GM18951 (cell line): ENCODE measurements around the gene PRSS58.

Experiments
- POLR2A ChIP-seq: IDR thresholded peaks from 4 replicates; pipeline ENCODE4 v1.6.1; 2011; ENCODE audit warnings: mild to moderate bottlenecking; ENCODE audit not compliant: insufficient read length, insufficient read depth; ENCODE audit errors: extremely low read depth
- in situ Hi-C: fragments of 300-500 bp; cut with MboI; formaldehyde crosslinking; loops from one replicate; pipeline ENCODE4 v1.12.0; 2022; ENCODE audit warnings: low sequenced_read_pairs, mixed read lengths, inconsistent platforms; ENCODE audit not compliant: unreplicated experiment

PRSS58 gene

DNA sequence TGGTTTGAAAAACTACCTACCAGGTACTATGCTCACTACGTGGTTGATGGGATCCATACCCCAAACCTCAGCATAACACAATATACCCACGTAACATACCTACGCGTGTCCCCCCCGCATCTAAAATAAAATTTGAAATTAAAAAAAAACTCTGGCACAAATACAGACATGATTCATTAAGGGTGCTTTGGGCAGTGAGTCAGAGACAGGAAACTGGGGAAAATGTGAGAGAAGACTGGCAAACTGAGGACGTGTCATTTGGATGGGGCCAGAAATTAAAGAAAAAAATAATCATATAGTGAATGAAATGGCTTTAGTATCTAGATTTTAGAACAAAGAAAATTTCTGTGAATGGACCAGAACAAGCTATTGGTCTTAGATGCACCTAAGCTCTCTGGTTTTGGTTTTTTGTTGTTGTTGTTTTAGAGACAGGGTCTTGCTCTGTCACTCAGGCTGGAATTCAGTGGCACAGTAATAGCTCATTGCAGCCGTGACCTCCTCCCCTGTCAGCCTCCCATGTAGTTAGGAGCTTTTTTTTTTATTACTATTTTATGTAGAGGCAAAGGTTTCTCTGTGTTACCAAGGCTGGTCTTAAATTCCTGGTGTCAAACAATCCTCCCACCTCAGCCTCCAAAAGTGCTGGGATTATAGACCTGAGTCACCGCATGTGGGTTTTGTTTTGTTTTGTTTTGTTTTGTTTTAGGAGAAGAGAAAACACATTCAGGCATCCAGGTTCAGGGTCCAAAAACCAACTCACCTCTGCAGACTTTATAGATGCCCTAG, 5.9 kb upstream of the PRSS58 start:
- TF ChIP-seq POLR2A = no peak
- in situ Hi-C loops = no loop called here

DNA sequence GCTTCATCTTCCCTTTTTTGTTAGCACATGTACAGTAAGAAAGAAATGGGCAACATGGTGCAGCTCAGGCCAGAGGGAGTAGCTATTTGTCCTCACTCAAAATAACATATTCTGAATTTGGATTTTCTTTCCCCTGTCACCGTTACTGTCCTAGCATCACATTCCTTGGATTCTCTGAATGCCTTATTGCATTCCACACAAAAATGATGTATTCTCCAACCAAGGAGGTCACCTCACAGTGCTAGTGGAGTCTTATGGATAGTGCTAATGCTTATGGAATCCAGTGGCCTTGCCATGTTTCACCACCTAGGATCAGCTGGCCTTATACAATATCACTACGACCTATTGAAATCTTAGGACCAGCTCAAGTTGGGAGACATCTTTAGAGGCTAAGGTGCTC, 7.2 kb downstream of the PRSS58 start:
- no peak for TF ChIP-seq POLR2A
- in situ Hi-C loops = no loop called here

DNA sequence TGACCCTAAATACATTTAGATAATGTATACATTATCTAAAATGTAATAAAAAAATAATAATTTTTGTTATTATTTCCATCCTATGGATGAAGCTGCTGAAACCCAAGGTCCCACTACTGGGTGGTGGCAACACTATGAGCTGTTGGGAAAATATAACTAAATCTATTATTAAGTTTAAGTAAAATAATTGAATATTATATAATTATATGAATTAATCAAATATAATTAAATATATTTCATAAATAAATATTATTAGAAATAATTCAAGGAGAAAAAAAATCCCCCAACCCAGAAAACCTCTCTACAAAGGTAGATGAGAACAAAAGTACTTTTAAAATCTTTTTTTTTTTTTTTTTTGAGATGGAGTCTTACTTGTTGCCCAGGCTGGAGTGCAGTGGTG, 7.9 kb downstream of the PRSS58 start:
- in situ Hi-C loops = no loop called here
- no peak for TF ChIP-seq POLR2A

- in situ Hi-C loops = no loop called here
Measured at GRCh38 chr7:142248166-142249160, 9.4 kb downstream of the PRSS58 start.

DNA sequence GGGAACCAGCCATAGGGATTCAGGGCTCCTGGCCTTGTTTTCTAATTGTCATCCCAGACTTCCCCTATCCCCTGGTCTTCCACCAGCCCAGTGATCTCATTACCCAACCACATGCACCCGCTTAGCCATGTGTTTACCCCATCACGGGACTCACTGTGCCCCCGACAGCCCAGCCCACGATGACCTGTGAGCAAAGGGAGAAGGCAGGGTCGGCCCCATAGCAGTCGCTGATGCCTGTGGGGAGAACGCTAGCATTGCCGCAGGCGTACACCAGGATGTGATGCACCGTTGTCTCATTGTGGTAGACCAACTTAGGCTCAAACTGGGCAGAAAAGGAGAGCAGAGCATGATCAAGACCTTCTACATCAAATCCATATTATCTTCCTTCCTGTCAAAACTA, 14.0 kb downstream of the PRSS58 start:
- in situ Hi-C loops = no loop called here

More at GRCh38 chr7:142248166-142249160, 9.4 kb downstream of the PRSS58 start:
- TF ChIP-seq POLR2A = no peak

GRCh38 chr7:142240546-142240945, 17.3 kb downstream of the PRSS58 start:
- no peak for TF ChIP-seq POLR2A
- in situ Hi-C loops = no loop called here

More for the DNA sequence above, 14.0 kb downstream of the PRSS58 start:
- no peak for TF ChIP-seq POLR2A

DNA sequence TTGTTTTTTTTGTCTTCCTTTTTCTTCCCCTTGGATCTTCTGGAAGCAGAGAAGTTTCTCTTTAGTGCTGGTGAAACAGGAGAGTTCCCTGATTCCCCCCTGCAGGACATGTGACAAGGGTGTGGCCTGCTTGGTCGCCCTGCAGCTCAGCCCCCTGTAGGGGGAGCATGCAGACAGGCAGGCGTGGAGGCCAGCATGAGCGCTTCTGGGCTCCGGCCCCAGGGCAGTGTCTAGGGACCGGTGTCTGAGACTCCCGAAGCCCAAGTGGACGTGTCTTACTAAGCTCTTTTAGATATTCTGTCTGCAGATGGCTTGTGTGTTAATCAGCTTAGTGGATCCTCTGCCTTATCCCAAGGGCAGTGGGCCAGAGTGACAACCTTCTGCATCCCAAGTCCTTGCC, 26.1 kb downstream of the PRSS58 start:
- TF ChIP-seq POLR2A = no peak
- in situ Hi-C loops = no loop called here

DNA sequence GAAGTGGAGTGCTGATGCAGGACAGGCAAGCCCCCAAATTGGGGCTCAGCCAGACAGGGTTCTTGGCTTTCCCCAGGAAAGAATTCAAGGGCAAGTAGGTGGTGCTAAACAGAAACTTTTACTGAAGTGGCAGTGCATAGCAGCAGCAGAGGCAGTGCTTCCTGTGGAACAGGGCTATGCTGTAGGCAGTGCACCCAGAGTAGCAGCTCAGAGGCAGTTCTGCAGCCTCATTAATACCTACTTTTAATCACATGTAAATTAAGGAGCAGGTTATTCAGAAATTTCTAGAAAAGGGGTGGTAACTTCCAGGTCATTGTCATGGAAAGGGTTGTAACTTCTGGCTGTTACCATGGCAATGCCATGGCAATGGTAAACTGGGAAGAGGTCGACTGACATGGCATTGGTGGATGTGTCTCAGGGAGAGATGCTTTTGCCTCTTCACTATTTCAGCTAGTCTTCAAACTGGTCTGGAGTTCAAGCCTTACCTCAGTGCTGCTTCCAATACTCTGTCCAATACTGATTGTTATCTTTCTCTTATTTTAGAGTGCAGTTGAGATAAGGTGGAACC, 29.2 kb downstream of the PRSS58 start:
- in situ Hi-C loops = no loop called here
- no peak for TF ChIP-seq POLR2A
